ACHN (cell line): Measurements from ENCODE around the gene CLDN8.
A peak's percentile ranks its signal among the peaks of the same experiment; 100 is the strongest.

Source experiments
- DNase-seq: peaks from one replicate; pipeline ENCODE4 v3.0.0-alpha.2; 2015
- in situ Hi-C: cut with HindIII; loops from 2 replicates; pipeline ENCODE4 v1.10.0; 2017; ENCODE audit warnings: low sequenced_read_pairs, low pct_ligation_motif_present, low pct_unique_long_range_greater_than_20kb

CLDN8 gene

DNA sequence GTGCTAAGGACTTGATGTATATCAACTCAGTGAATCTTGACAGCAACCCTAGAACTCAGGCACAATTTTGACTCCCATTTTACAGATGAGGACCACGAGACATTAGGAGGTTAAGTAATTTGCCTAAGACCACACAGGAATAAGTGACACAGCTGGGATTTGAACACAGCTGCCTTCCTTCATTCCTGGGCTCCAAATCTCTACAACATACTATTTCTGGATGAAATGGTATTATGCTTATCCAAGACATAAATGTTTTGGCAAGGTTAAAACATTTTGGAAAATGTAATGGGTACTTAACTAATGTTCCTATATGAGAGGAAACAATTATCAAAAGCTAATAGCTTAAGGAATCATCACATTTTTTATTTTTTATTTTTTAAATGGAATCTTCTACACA, 4.8 kb downstream of the CLDN8 start:
- DNase-seq, result no peak
- in situ Hi-C loops, result no loop called here

GRCh38 chr21:30209601-30210000, 6.3 kb downstream of the CLDN8 start:
- DNase-seq, result no peak
- in situ Hi-C loops, result no loop called here

DNA sequence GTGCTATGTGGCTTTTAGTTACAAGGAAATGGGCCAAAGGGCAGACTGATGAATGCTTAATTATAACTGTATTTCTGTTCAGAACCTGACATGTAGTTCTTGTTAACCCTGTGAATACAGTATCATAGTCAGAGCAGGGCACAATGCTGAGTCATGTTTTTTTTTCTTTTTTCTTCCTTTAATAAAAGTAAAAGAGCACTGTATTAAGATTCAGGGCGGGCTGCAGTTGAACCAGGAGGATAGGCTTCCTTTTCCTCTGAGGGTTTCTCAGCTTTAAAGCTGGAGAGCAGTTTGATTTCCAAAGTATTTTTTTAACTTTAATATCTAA, 8.7 kb downstream of the CLDN8 start:
- DNase-seq, result no peak
- in situ Hi-C loops, result no loop called here

GRCh38 chr21:30206551-30207251, 9.2 kb downstream of the CLDN8 start:
- in situ Hi-C loops, result no loop called here
- no peak for DNase-seq

DNA sequence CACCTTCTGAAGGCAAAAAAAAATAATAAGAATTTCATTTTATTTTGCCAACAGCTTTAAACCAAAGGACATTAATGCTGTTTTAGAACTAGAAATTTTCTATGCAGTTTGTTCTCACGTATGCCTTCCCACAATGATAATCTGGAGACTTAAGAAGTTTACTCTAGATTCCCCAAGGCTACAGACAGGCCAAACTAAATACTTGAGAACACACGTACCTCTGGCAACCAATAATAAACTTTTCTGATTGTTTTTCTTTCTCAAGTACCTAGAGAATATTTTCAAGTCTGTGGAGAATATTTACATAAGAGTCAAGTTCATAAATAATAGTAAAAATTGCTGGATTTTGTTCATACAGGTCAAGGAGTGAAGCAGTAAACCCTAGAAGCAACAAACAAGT, 15.9 kb downstream of the CLDN8 start:
- DNase-seq, result no peak
- in situ Hi-C loops, result no loop called here

DNA sequence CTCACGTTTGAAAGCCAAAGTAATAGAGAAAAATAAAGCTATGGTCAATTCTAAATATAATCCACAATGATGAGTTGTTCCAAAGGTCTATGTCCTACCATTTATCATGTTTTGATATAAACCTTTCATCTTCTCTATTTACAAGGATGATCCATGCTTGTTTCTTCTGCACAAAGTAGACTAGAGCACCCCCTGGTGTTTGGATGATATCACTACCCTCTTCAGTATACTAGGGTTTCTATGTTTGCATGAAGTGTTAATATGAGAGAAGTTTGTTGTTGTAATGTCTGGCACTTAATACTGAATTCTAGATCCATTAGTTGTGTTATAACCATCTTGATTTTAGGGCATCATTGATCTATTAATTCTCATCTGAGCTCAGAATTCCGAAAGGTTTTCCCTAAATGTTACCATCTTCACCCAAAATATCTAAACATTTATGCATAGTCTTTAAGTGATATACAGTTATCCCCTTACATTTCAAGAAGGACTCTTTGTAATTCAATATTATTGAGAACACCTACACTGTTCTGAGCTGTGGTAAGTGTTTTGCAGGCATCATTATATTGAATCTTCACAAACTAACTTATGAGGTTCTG, 21.1 kb downstream of the CLDN8 start:
- DNase-seq, result peak; percentile 45
- in situ Hi-C loops, result no loop called here

- in situ Hi-C loops, result no loop called here
- DNase-seq, result no peak
These were observed 22.7 kb downstream of the CLDN8 start for GRCh38 chr21:30193201-30193600.

DNA sequence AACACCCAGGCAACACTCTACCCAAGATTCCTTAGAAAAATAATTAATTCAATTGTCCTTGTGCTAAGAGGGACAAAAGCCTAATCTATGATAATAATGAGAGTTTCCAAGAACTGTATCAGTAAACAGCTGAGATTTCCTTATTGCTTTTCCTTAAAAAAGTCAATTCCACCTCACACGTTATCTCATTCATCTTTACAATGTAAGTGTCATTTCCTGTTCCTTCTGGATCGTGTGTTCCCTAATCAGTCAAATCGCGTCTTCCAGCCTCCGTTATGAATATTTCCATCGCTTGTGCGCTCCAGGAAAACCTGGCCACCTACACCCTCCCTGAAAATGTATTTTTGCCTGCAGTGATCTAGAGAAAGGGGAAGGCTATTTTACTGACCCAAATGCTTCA, 25.3 kb downstream of the CLDN8 start:
- in situ Hi-C loops, result no loop called here
- no peak for DNase-seq

DNA sequence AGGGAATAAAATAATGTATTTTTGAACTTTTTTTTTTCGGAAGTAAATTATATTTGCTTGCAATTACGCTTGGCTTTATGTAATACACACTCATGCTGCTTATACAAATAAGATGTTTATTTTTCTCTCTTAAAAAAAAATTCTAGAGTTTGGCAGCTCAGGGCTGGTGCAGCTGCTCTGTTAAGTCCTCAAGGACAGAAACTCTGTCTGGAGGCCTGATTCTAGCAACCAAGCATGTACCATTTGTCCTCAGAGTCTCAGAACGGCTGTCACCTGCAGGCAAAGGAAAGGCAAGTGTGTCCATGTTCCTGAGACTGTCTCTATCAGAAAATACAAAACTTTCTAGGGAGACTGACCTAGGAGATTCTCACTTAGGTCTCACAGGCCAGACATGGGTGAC, 26.1 kb downstream of the CLDN8 start:
- in situ Hi-C loops, result no loop called here
- DNase-seq, result no peak

- in situ Hi-C loops, result no loop called here
- DNase-seq, result no peak
These were observed 29.7 kb downstream of the CLDN8 start for GRCh38 chr21:30186242-30186641.

- DNase-seq, result no peak
- in situ Hi-C loops, result no loop called here
These were observed 47.8 kb downstream of the CLDN8 start for GRCh38 chr21:30168086-30168485.

- in situ Hi-C loops, result no loop called here
- DNase-seq, result no peak
These were observed 49.2 kb downstream of the CLDN8 start, which contains the start of gene CLDN17 for GRCh38 chr21:30166705-30167104. Gene CLDN17 (minus strand): TSS chr21:30166805. CDS start chr21:30166617, 188 bp downstream.

DNA sequence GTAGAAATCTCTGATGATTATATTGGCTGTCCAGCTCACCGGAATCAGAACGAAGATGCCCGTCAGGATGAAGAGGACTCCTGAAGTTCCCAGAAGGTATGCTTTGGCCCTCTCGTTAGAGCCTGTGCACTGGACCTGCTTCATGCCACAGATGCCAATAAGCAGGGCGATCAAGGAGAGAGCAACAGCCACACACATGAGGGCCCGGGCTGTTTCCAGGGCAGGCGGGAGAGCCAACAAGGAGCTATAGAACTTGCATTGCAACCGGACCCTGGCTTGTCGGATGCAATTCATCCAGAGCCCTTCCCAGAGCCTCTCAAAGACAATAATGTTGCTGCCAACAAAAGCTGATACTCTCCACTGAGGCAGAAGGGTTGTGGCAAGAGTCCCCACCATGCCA, 49.7 kb downstream of the CLDN8 start:
- in situ Hi-C loops, result no loop called here

GRCh38 chr21:30164796-30165195, 51.1 kb downstream of the CLDN8 start:
- DNase-seq, result no peak
- in situ Hi-C loops, result no loop called here

More for the DNA sequence above, 49.7 kb downstream of the CLDN8 start:
- no peak for DNase-seq
